Renal cortical epithelial cell (primary cell): ENCODE measurements around the gene RPL18A. TPM values are rescaled to one million over a fixed set of nuclear protein-coding genes. Genes with fewer than 3 reads are reported as not detected.
A peak's percentile ranks its signal among the peaks of the same experiment; 100 is the strongest.
"Not testable (repeated sequence)": the region's sequence is repeated elsewhere in the genome, so short reads cannot be mapped to it uniquely, and the experiment has no call there.

Source experiments
- DNase-seq: peaks from one replicate; pipeline ENCODE4 v3.0.0-alpha.2; 2011; ENCODE audit warnings: low read depth
- total RNA-seq: library from RNA; depleted of rRNA; stranded (reverse); fragments of >200 nt; gene quantifications from 2 replicates; pipeline ENCODE4 v1.2.3, GENCODE V29; 2014

The RPL18A gene
- total RNA-seq, 1 donor from 2014 or later: 517 TPM

- DNase-seq: no peak
Measured at GRCh38 chr19:17866312-17866963, 6.7 kb downstream of the RPL18A start.

GRCh38 chr19:17866964-17867486 lies 7.3 kb downstream of the RPL18A start:
- DNase-seq: no peak

DNA sequence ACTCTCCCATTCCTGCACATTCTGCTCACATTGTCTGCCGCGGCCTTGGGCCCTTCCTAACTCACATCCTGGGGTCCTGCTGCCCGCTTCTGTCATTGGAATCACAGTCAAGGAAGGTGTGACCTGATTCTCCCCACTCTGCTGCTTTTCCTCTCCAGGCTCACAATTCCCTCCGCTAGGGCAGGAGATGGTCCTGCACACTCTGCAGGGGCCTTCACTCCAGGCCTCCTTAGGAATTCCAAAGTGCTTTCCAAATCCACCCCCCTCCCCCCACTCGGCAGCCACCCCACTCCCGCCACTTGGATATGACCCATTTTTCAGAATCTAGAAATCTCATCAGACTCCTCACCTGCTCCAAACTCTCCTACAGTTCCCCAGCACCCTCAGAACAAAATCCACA lies 9.0 kb downstream of the RPL18A start:
- no peak for DNase-seq

GRCh38 chr19:17869114-17869608 lies 9.5 kb downstream of the RPL18A start:
- no peak for DNase-seq

- no peak for DNase-seq
Measured at GRCh38 chr19:17871032-17871877, 11.5 kb downstream of the RPL18A start.

DNA sequence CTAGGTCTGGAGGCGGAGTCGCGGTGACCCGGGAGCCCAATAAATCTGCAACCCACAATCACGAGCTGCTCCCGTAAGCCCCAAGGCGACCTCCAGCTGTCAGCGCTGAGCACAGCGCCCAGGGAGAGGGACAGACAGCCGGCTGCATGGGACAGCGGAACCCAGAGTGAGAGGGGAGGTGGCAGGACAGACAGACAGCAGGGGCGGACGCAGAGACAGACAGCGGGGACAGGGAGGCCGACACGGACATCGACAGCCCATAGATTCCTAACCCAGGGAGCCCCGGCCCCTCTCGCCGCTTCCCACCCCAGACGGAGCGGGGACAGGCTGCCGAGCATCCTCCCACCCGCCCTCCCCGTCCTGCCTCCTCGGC lies 12.2 kb downstream of the RPL18A start, which contains the start of gene SLC5A5:
TSS of gene SLC5A5 (plus strand) at position 68 of the 373 bp plus-strand sequence. CDS start 375 bp downstream, outside the sequence.
- DNase-seq: no peak

- no peak for DNase-seq
Measured at GRCh38 chr19:17872251-17873001, 12.7 kb downstream of the RPL18A start.

- DNase-seq: no peak
Measured at GRCh38 chr19:17873786-17874757, 14.4 kb downstream of the RPL18A start.

GRCh38 chr19:17874758-17875135 lies 15.0 kb downstream of the RPL18A start:
- no peak for DNase-seq

GRCh38 chr19:17877696-17878095 lies 18.0 kb downstream of the RPL18A start:
- DNase-seq: no peak

DNA sequence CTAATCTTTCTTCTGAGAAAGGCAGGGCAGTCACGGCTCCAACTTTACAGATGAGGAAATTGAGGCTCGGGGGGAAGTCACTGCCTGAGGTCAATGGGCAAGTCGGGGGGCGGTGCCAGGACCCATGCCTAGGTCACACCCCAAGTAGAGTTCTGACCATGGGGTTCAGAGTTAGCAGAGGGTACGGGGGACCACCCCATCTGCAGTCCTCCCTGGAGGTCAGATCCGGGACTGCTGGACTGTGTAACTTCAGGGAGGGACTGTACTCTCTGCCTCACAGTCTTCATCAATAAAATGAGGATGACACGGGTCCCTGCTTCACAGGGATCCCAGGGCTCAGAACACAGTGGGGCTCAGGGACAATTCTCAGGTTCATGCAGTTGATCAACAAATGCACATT lies 19.8 kb downstream of the RPL18A start:
- DNase-seq: no peak

DNA sequence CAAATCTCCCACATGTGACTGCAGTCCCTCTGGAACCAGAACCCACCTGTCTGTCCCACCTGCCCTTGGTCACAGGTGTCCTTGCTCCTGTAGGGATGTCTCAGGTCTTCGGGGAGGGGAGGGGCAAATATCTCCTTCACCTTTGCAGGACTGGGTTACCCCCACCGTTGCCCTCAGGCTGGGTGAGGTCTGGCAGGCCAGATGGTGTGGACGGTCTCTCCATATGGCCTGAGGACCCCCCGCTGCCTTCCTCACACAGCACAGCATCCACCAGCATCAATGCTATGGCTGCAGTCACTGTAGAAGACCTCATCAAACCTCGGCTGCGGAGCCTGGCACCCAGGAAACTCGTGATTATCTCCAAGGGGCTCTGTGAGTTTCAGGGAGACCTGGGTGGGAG lies 22.0 kb downstream of the RPL18A start:
- no peak for DNase-seq

GRCh38 chr19:17883627-17884410 lies 24.1 kb downstream of the RPL18A start:
- DNase-seq: no peak

GRCh38 chr19:17886515-17886914 lies 26.8 kb downstream of the RPL18A start:
- DNase-seq: no peak

GRCh38 chr19:17887221-17887620 lies 27.5 kb downstream of the RPL18A start:
- DNase-seq: not testable (repeated sequence)

DNA sequence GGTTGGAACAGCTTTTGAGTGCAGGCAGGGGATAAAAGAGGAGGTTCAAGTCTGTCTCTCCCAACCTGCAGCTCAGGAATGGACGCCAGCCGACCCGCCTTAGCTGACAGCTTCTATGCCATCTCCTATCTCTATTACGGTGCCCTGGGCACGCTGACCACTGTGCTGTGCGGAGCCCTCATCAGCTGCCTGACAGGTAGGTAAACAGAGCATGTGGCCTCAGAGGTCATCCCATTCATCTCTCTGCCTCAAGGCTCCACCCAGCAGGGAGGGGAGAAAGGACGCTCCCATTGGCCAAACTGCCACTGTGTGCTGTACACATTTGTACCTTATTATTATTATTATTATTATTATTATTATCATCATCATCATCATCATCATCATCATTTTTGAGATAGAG lies 28.6 kb downstream of the RPL18A start:
- no peak for DNase-seq

DNA sequence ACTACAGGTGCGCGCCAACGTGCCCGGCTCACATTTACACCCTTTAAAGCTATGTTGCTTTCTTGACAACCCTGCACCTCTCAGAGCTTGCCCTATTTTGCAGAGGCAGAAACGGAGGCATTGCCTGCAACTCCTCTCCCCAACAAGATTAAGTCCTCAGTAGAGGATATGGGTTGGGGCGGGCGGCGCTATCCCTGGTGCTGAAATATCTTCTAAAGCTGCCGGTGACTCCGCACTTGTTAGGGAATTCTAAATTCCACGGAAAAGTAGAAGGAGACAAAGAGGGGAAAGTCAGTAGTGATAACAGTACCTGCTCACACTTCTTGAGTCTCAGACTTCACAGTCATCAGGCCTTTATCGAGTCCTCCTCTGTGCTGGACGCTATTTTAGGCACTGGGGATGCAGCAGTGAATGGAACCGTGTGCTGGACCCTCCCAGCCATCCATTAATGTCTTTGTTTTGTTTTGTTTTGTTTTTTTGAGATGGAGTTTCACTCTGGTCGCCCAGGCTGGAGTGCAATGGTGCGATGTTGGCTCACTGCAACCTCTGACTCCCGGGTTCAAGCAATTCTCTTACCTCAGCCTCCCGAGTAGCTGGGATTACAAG lies 30.0 kb downstream of the RPL18A start:
- peak; percentile 29 for DNase-seq

DNA sequence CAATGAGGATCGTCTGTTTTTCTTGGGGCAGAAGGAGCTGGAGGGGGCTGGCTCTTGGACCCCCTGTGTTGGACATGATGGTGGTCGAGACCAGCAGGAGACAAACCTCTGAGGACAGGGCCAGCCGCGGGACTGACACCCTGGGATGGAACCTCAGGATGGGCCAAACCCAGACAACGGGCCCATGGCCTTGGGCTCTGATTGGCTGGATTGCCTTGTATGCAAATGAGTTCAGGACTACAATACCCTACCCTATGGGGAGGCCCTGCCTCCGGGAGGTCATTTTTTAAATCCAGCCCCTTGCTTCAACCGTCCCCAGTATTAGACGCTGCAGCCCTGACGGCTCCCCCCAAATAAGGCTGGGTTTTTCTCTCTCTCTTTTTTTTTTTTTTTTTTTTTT lies 34.1 kb downstream of the RPL18A start:
- no peak for DNase-seq

- DNase-seq: peak; percentile 4
Measured at GRCh38 chr19:17902701-17903100, 43.0 kb downstream of the RPL18A start.

DNA sequence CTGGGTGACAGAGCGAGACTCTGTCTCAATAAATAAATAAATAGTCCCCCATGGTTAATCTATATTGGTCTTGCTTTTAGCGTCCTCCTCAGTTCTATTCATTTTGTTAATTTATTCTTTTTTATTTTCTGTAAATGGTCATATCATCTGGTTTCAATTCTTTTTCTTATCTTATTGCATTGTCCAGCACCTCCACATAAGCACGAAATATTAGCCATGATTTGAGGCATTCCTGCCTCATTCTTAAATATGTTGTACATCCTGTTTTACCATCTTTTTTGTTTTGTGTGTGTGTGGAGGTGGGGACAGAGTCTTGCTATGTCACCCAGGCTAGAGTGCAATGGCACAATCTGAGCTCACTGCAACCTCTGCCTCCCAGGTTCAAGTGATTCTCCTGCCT lies 48.5 kb downstream of the RPL18A start:
- DNase-seq: no peak
